ENCODE data around the gene GRM7.

DNA sequence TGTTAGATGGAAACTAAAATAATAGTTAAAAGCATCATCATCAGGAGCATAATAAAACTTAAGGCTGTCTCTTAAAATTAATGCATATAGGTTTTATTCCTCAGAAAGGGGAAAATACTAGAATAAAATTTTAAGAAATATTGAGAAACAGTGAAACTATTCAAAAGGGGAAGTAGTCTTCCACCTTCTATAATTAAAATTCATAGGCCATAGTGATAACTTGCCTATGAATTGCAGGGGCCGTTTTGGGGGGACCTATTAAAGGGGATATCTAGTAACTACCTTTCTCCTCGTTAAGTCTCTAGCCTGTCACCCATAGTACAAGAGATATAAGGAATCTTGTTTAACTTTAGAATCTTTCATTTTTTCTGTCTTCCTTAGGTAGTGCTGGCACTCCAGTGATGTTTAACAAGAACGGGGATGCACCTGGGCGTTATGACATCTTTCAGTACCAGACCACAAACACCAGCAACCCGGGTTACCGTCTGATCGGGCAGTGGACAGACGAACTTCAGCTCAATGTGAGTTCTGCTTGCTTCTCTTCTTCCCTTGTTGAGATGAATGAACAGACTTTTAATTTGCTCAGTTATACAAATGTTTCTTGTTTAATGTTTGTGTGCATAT lies 600.4 kb downstream of the GRM7 start:
- TF ChIP-seq CTCF (IDR thresholded peaks at IDR 0.05 in 4 of 5, conservative IDR thresholded peaks at IDR 0.05 in 1 of 5) (no peak), POLR2A (IDR thresholded peaks at IDR 0.05) (no peak)

All from gastrocnemius medialis (tissue), 4 donors.